GM19324 (cell line): ENCODE measurements around the gene RNF157.

Experiments
- ATAC-seq: cut with Tn5 transposase; IDR thresholded peaks from one replicate; pipeline ENCODE4 v1.9.1; 2021; ENCODE audit warnings: mild to moderate bottlenecking, moderate library complexity; ENCODE audit not compliant: unreplicated experiment, low FRiP score

RNF157 gene

GRCh38 chr17:76145231-76146052 is 94.9 kb downstream of the RNF157 start:
- no peak for ATAC-seq

GRCh38 chr17:76142585-76143041 is 97.7 kb downstream of the RNF157 start:
- ATAC-seq, result no peak

GRCh38 chr17:76142039-76142584 is 98.2 kb downstream of the RNF157 start:
- no peak for ATAC-seq

- ATAC-seq, result peak; percentile 69
These were observed 98.9 kb downstream of the RNF157 start, which contains the start of gene FOXJ1 for GRCh38 chr17:76141212-76142038. Gene FOXJ1, minus strand, starts transcription at chr17:76141245. Its CDS starts 850 bp downstream, at chr17:76140395.

- no peak for ATAC-seq
These were observed 99.6 kb downstream of the RNF157 start for GRCh38 chr17:76140661-76141211.

GRCh38 chr17:76139801-76140660 is 100.3 kb downstream of the RNF157 start:
- ATAC-seq, result no peak

- no peak for ATAC-seq
These were observed 101.2 kb downstream of the RNF157 start for GRCh38 chr17:76138896-76139752.

GRCh38 chr17:76138234-76138895 is 101.9 kb downstream of the RNF157 start:
- no peak for ATAC-seq

- no peak for ATAC-seq
These were observed 102.7 kb downstream of the RNF157 start for GRCh38 chr17:76137351-76138233.

GRCh38 chr17:76137001-76137350 is 103.3 kb downstream of the RNF157 start:
- ATAC-seq, result no peak

GRCh38 chr17:76136276-76137000 is 103.9 kb downstream of the RNF157 start:
- no peak for ATAC-seq

GRCh38 chr17:76135810-76136188 is 104.5 kb downstream of the RNF157 start:
- ATAC-seq, result no peak

- no peak for ATAC-seq
These were observed 105.1 kb downstream of the RNF157 start for GRCh38 chr17:76134911-76135809.

- no peak for ATAC-seq
These were observed 107.5 kb downstream of the RNF157 start for GRCh38 chr17:76132574-76133338.
